Spleen (tissue), 11 donors: Measurements from ENCODE around the gene ANO3. TPM values are rescaled to one million over a fixed set of nuclear protein-coding genes. Genes with fewer than 3 reads are reported as not detected.

Experiments
- DNase-seq: peaks from one replicate; pipeline ENCODE4 v3.0.0-alpha.2; 2020
- H3K27ac ChIP-seq, 8 donors: fragments of 200-600 bp; sonication (generic) in 7 of 8; 1 replicate in 4 of 8; 2 replicates in 4 of 8; pipeline versions ENCODE4 v1.5.0 to v1.8.0; 2016 to 2021; ENCODE audit warnings: inconsistent platforms in 4 of 8, mild to moderate bottlenecking in 4 of 8, moderate library complexity in 1 of 8
- H3K27me3 ChIP-seq, 7 donors: fragments of 200-600 bp; sonication (generic) in 6 of 7; replicated peaks in 1 of 7; 1 replicate in 4 of 7; 2 replicates in 3 of 7; pipeline versions ENCODE4 v1.5.0 to v1.8.0; 2016 to 2021; ENCODE audit warnings: inconsistent platforms in 3 of 7, mild to moderate bottlenecking in 1 of 7
- H3K36me3 ChIP-seq, 6 donors: fragments of 200-600 bp; sonication (generic) in 5 of 6; 1 replicate in 4 of 6; 2 replicates in 2 of 6; pipeline versions ENCODE4 v1.5.0 to v1.8.0; 2016 to 2021; ENCODE audit warnings: inconsistent platforms in 2 of 6
- H3K4me1 ChIP-seq, 6 donors: fragments of 200-600 bp; sonication (generic) in 5 of 6; 1 replicate in 3 of 6; 2 replicates in 3 of 6; pipeline versions ENCODE4 v1.5.0 to v1.8.0; 2016 to 2021; ENCODE audit warnings: inconsistent platforms in 3 of 6
- H3K4me3 ChIP-seq, 8 donors: fragments of 200-600 bp; sonication (generic) in 7 of 8; 1 replicate in 4 of 8; 2 replicates in 4 of 8; pipeline versions ENCODE4 v1.5.0 to v1.8.0; 2016 to 2021; ENCODE audit warnings: inconsistent platforms in 4 of 8, mild to moderate bottlenecking in 4 of 8, moderate library complexity in 2 of 8
- H3K9me3 ChIP-seq, 8 donors: fragments of 200-600 bp; sonication (generic) in 7 of 8; 1 replicate in 4 of 8; 2 replicates in 4 of 8; pipeline versions ENCODE4 v1.5.0 to v1.8.0; 2016 to 2021; ENCODE audit warnings: inconsistent platforms in 4 of 8
- POLR2A ChIP-seq, 3 donors: fragments of 450-650 bp; IDR thresholded peaks; one replicate each; pipeline ENCODE4 v1.5.1; 2017; ENCODE audit warnings: antibody characterized with exemption in 3 of 3, mild to moderate bottlenecking in 1 of 3
- POLR2AphosphoS5 ChIP-seq, 3 donors: sonication (generic); formaldehyde crosslinking; IDR thresholded peaks; one replicate each; pipeline ENCODE4 v1.5.1; 2017; ENCODE audit warnings: antibody characterized with exemption in 3 of 3
- WGBS, 5 donors: extraction: QIAGEN DNeasy Blood & Tissue Kit in 3 of 5; methylation state at CpG; one replicate each; pipeline versions ENCODE4 v1.1.5 to v1.1.7; 2013 to 2018; 5-methylcytosine and 5-hydroxymethylcytosine counted together
- intact Hi-C: fragments of 100-400 bp; cut with DNase I; formaldehyde crosslinking; loops from one replicate; pipeline ENCODE4 v1.15.0; 2023; ENCODE audit warnings: low total_unique reads
- polyA plus RNA-seq, 3 donors: library from polyadenylated mRNA; stranded (reverse); fragments of 200-250 nt; gene quantifications; one replicate each; pipeline ENCODE4 v1.2.1, GENCODE V29; 2013
- total RNA-seq, 7 donors: library from RNA; depleted of rRNA in 3 of 7; stranded (reverse); fragments of >200 nt in 3 of 7; fragmentation: NEBNext Ultra II Directional in 4 of 7; extraction: Animal tissue kit (Norgen Biotek cat#: 25700) in 4 of 7; gene quantifications; one replicate each; pipeline versions ENCODE4 v1.1.0 to v1.2.1, GENCODE V29; 2016 to 2021
- TF ChIP-seq, protein P1 (sequence below), 11 experiments: fragments of 200-600 bp in 7 of 11; fragments of 450-650 bp in 4 of 11; sonication (generic) in 4 of 11; IDR thresholded peaks in 8 of 11; conservative IDR thresholded peaks in 3 of 11; 1 replicate in 7 of 11; 2 replicates in 4 of 11; pipeline versions ENCODE4 v1.4.0 to v1.8.0; 2016 to 2021; ENCODE audit warnings: antibody characterized with exemption in 11 of 11, inconsistent platforms in 4 of 11, mild to moderate bottlenecking in 1 of 11
- donor health status: healthy with polysubstance abuse.
- donor health status: DM: no; HTN: no; CAD: no; lungs with moderate emphysema.
- donor health status: DM: no; HTN: no; CAD: no.
- donor health status: Bipolar disorder and iron deficiency.
- donor health status: healthy.
- donor health status: DM: no; HTN: no; CAD: no.
- donor health status: DM: yes; HTN: yes; CAD: no.

The ANO3 gene
- total and polyA plus RNA-seq, 10 donors: 0.03 to 2.6 (median 0.26) TPM; not detected in 4

DNA sequence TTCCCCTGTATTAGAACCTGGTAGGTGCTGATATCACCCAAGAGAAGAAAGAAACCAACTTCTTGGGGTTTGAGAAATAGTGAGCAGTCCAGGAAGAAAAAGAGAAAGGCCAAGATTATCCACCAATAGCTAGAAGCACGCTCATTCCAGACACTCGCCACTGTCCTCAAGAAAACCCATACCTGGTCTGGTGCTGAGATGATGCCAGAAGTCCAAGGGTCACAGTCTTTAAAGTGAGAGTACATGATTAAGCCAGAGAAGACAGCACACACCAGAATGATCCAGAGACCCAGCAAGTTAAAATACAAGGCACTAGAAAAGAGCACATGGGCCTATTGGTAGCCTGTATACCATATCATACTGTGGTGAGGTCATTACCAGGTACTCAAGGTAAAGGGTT lies 366.3 kb downstream of the ANO3 start:
- WGBS, 5 donors: 83 to 98% (median 95%) methylated on average over 2 of the region's 2 CpGs
- H3K27me3 ChIP-seq: no peaks in the 10 kb centered on the region
- no peak for DNase-seq
- TF ChIP-seq, protein P1, sequence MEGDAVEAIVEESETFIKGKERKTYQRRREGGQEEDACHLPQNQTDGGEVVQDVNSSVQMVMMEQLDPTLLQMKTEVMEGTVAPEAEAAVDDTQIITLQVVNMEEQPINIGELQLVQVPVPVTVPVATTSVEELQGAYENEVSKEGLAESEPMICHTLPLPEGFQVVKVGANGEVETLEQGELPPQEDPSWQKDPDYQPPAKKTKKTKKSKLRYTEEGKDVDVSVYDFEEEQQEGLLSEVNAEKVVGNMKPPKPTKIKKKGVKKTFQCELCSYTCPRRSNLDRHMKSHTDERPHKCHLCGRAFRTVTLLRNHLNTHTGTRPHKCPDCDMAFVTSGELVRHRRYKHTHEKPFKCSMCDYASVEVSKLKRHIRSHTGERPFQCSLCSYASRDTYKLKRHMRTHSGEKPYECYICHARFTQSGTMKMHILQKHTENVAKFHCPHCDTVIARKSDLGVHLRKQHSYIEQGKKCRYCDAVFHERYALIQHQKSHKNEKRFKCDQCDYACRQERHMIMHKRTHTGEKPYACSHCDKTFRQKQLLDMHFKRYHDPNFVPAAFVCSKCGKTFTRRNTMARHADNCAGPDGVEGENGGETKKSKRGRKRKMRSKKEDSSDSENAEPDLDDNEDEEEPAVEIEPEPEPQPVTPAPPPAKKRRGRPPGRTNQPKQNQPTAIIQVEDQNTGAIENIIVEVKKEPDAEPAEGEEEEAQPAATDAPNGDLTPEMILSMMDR (IDR thresholded peaks at IDR 0.05 in 8 of 11, conservative IDR thresholded peaks at IDR 0.05 in 3 of 11): no peak
- TF ChIP-seq POLR2AphosphoS5 (IDR thresholded peaks at IDR 0.05) (no peak), POLR2A (IDR thresholded peaks at IDR 0.05) (no peak)
- no peak overlapping the region for H3K4me3 ChIP-seq
- no peak overlapping the region for H3K27ac ChIP-seq
- H3K9me3 ChIP-seq: no peaks in the 10 kb centered on the region
- intact Hi-C loops: no loop called here
- no peaks in the 10 kb centered on the region for H3K4me1 ChIP-seq
- H3K36me3 ChIP-seq: no peaks in the 10 kb centered on the region

DNA sequence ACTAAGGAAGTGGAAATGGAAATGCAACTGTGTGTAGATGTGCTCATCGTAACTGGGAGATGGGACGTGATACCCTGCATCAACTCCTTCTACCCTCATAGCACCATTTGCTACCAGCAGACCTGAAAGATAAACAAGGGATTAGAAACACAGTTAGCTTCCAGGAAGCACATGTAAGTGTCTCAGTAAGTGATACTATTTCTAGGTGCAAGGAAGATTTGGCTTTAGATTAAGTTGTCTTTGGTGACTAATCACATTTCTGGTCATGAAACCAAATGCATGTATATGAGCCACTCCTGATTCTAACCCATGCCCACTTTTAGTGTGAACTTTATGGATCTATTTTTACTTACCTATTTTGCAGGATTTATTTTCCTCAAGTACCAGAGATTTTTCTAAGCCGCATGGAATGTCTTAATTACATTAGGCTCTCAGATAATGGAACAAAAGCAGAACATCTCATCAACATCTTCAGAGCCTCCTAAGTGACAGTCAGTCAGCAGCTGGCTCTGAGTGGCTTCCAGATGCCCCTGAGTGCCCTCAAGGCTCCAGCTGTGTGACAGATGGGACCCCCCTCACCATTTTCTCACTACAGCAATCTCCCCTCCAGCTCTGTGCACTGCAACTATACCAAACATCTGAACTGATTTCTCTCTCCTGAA lies 368.8 kb downstream of the ANO3 start:
- WGBS, 5 donors: 68 to 92% (median 73%) methylated on average over 3 of the region's 3 CpGs
- Histone ChIP-seq H3K27ac (no peak overlapping the region), H3K36me3 (no peaks in the 10 kb centered on the region), H3K9me3 (no peaks in the 10 kb centered on the region), H3K27me3 (no peaks in the 10 kb centered on the region), H3K4me3 (no peak overlapping the region), H3K4me1 (no peaks in the 10 kb centered on the region)
- intact Hi-C loops: no loop called here
- TF ChIP-seq, protein P1 (IDR thresholded peaks at IDR 0.05 in 8 of 11, conservative IDR thresholded peaks at IDR 0.05 in 3 of 11): no peak
- no peak for TF ChIP-seq POLR2AphosphoS5 (IDR thresholded peaks at IDR 0.05)
- TF ChIP-seq POLR2A (IDR thresholded peaks at IDR 0.05): no peak
- DNase-seq: no peak

DNA sequence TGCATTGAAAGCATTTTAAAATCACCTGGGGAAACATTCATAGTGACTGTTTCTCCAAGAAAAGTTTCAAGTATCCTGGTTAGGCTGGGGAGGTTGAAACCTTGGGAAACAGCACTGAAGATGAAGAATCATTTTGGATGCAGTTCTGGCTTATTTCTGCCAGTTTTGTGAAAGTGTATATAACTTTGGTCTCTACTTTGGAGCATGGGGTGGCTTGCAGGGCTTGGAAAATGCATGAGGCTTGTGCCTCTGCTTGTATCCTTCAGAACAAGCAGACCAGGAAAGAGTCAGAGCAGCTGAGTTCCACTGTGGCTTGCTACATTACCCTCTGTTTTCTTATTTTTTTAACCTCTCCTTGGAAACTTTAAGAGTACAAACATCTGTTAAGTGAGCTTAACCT lies 370.5 kb downstream of the ANO3 start:
- no peak for DNase-seq
- Histone ChIP-seq H3K36me3 (no peaks in the 10 kb centered on the region), H3K4me1 (no peaks in the 10 kb centered on the region)

DNA sequence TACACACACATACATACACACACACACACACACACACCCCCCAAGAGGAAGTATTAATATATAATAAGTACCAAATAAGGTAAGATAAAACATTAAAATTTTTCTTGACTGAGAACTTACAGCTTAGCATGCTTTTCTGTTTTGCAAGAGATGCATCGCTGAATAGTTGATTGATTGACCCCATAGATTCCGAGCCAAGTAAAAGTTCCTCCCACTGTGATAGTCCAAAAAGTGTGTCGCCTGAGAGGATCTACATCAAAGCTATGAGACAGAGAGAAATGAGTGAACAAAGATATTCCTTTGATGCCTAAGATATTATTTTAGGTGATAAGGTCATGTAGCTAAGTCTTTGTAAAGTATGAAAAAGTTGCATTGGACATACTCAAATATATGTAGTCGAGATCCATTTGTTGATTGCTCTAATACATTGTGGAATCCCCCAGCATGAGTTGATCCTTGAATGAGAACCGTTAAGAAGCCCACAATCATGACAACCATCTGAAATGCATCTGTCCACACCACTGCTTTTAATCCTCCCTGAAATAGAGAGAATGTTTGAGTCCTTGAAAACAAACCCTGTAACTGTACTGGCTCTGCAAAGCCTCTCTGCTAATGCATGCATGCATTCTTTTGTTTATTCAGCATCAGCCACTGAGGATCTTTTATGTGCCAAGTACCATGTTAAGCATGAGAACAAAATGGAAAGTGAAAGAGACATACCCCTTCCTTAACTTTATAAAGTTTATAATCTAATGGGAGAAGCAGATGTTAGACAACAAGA lies 371.7 kb downstream of the ANO3 start:
- Histone ChIP-seq H3K27ac (no peak overlapping the region), H3K9me3 (no peaks in the 10 kb centered on the region), H3K4me1 (no peaks in the 10 kb centered on the region), H3K27me3 (no peaks in the 10 kb centered on the region), H3K36me3 (no peaks in the 10 kb centered on the region), H3K4me3 (no peak overlapping the region)
- 70 to 79% (median 75%) methylated on average over 5 of the region's 5 CpGs for WGBS, 5 donors
- no peak for DNase-seq
- intact Hi-C loops: no loop called here
- TF ChIP-seq POLR2AphosphoS5 (IDR thresholded peaks at IDR 0.05) (no peak), POLR2A (IDR thresholded peaks at IDR 0.05) (no peak)
- TF ChIP-seq, protein P1 (IDR thresholded peaks at IDR 0.05 in 8 of 11, conservative IDR thresholded peaks at IDR 0.05 in 3 of 11): no peak

More for the DNA sequence above, 370.5 kb downstream of the ANO3 start:
- H3K9me3 ChIP-seq: no peaks in the 10 kb centered on the region
- H3K27me3 ChIP-seq: no peaks in the 10 kb centered on the region
- H3K27ac ChIP-seq: no peak overlapping the region
- intact Hi-C loops: no loop called here
- TF ChIP-seq POLR2AphosphoS5 (IDR thresholded peaks at IDR 0.05): no peak
- TF ChIP-seq, protein P1 (IDR thresholded peaks at IDR 0.05 in 8 of 11, conservative IDR thresholded peaks at IDR 0.05 in 3 of 11): no peak
- TF ChIP-seq POLR2A (IDR thresholded peaks at IDR 0.05): no peak
- no peak overlapping the region for H3K4me3 ChIP-seq
